ENCODE data around the gene HSFX2. TPM values are rescaled to one million over a fixed set of nuclear protein-coding genes. Genes with fewer than 3 reads are reported as not detected.
"Not testable (repeated sequence)": the region's sequence is repeated elsewhere in the genome, so short reads cannot be mapped to it uniquely, and the experiment has no call there.

The HSFX2 gene
- total RNA-seq, 1 donor from 2014 or later: 2.0 TPM

GRCh38 chrX:149568701-149569296 is 26.3 kb downstream of the HSFX2 start:
- DNase-seq (ENCODE audit: low spot score): no peak
- no peaks in the 10 kb centered on the region for H3K27me3 Mint-ChIP-seq (ENCODE audit: unreplicated experiment)
- no peak overlapping the region for H3K4me3 Mint-ChIP-seq (ENCODE audit: unreplicated experiment)
- no peak overlapping the region for H3K27ac Mint-ChIP-seq (ENCODE audit: unreplicated experiment)
- no peaks in the 10 kb centered on the region for H3K9me3 Mint-ChIP-seq (ENCODE audit: unreplicated experiment)
- H3K36me3 Mint-ChIP-seq (ENCODE audit: low read depth, unreplicated experiment): no peaks in the 10 kb centered on the region
- TF ChIP-seq CTCF (IDR thresholded peaks at IDR 0.05; ENCODE audit: unreplicated experiment): no peak
- H3K4me1 Mint-ChIP-seq (ENCODE audit: unreplicated experiment): peaks cover 11% of the 10 kb centered on the region

GRCh38 chrX:149567621-149568417 is 27.3 kb downstream of the HSFX2 start:
- no peak for TF ChIP-seq CTCF (IDR thresholded peaks at IDR 0.05; ENCODE audit: unreplicated experiment)
- Mint-ChIP-seq H3K4me1 (ENCODE audit: unreplicated experiment) (peaks cover 11% of the 10 kb centered on the region), H3K36me3 (ENCODE audit: low read depth, unreplicated experiment) (no peaks in the 10 kb centered on the region), H3K4me3 (ENCODE audit: unreplicated experiment) (no peak overlapping the region), H3K27me3 (ENCODE audit: unreplicated experiment) (no peaks in the 10 kb centered on the region), H3K27ac (ENCODE audit: unreplicated experiment) (no peak overlapping the region), H3K9me3 (ENCODE audit: unreplicated experiment) (no peaks in the 10 kb centered on the region)
- DNase-seq (ENCODE audit: low spot score): no peak

GRCh38 chrX:149563359-149563758 is 31.8 kb downstream of the HSFX2 start:
- Mint-ChIP-seq H3K27ac (ENCODE audit: unreplicated experiment) (no peak overlapping the region), H3K27me3 (ENCODE audit: unreplicated experiment) (no peaks in the 10 kb centered on the region), H3K36me3 (ENCODE audit: low read depth, unreplicated experiment) (no peaks in the 10 kb centered on the region), H3K4me3 (ENCODE audit: unreplicated experiment) (peak overlapping the region; percentile 24), H3K9me3 (ENCODE audit: unreplicated experiment) (no peaks in the 10 kb centered on the region), H3K4me1 (ENCODE audit: unreplicated experiment) (no peaks in the 10 kb centered on the region)
- TF ChIP-seq CTCF (IDR thresholded peaks at IDR 0.05; ENCODE audit: unreplicated experiment): no peak
- no peak for DNase-seq (ENCODE audit: low spot score)

GRCh38 chrX:149555251-149555650 is 39.9 kb downstream of the HSFX2 start:
- H3K4me1 Mint-ChIP-seq (ENCODE audit: unreplicated experiment); H3K27ac Mint-ChIP-seq (ENCODE audit: unreplicated experiment); H3K36me3 Mint-ChIP-seq (ENCODE audit: low read depth, unreplicated experiment); H3K27me3 Mint-ChIP-seq (ENCODE audit: unreplicated experiment); DNase-seq (ENCODE audit: low spot score); H3K9me3 Mint-ChIP-seq (ENCODE audit: unreplicated experiment); H3K4me3 Mint-ChIP-seq (ENCODE audit: unreplicated experiment): not testable (repeated sequence)

- H3K4me1 Mint-ChIP-seq (ENCODE audit: unreplicated experiment); H3K27ac Mint-ChIP-seq (ENCODE audit: unreplicated experiment); H3K9me3 Mint-ChIP-seq (ENCODE audit: unreplicated experiment); DNase-seq (ENCODE audit: low spot score); H3K36me3 Mint-ChIP-seq (ENCODE audit: low read depth, unreplicated experiment); H3K4me3 Mint-ChIP-seq (ENCODE audit: unreplicated experiment); H3K27me3 Mint-ChIP-seq (ENCODE audit: unreplicated experiment): not testable (repeated sequence)
Observed at GRCh38 chrX:149551939-149552248, 43.2 kb downstream of the HSFX2 start.

- H3K4me3 Mint-ChIP-seq (ENCODE audit: unreplicated experiment); H3K27me3 Mint-ChIP-seq (ENCODE audit: unreplicated experiment); DNase-seq (ENCODE audit: low spot score); H3K36me3 Mint-ChIP-seq (ENCODE audit: low read depth, unreplicated experiment); H3K9me3 Mint-ChIP-seq (ENCODE audit: unreplicated experiment); H3K27ac Mint-ChIP-seq (ENCODE audit: unreplicated experiment); H3K4me1 Mint-ChIP-seq (ENCODE audit: unreplicated experiment): not testable (repeated sequence)
Observed at GRCh38 chrX:149551245-149551938, 43.7 kb downstream of the HSFX2 start.

GRCh38 chrX:149550454-149550853 is 44.7 kb downstream of the HSFX2 start:
- H3K4me3 Mint-ChIP-seq (ENCODE audit: unreplicated experiment); DNase-seq (ENCODE audit: low spot score); H3K4me1 Mint-ChIP-seq (ENCODE audit: unreplicated experiment); H3K9me3 Mint-ChIP-seq (ENCODE audit: unreplicated experiment); H3K36me3 Mint-ChIP-seq (ENCODE audit: low read depth, unreplicated experiment); H3K27ac Mint-ChIP-seq (ENCODE audit: unreplicated experiment); H3K27me3 Mint-ChIP-seq (ENCODE audit: unreplicated experiment): not testable (repeated sequence)

GRCh38 chrX:149549701-149550100 is 45.4 kb downstream of the HSFX2 start, which contains the start of gene HSFX3:
HSFX3 (minus strand) TSS chrX:149549924; CDS start chrX:149549852, 72 bp downstream.
- not testable (repeated sequence) for DNase-seq (ENCODE audit: low spot score); H3K27ac Mint-ChIP-seq (ENCODE audit: unreplicated experiment); H3K9me3 Mint-ChIP-seq (ENCODE audit: unreplicated experiment); H3K36me3 Mint-ChIP-seq (ENCODE audit: low read depth, unreplicated experiment); H3K27me3 Mint-ChIP-seq (ENCODE audit: unreplicated experiment); H3K4me1 Mint-ChIP-seq (ENCODE audit: unreplicated experiment); H3K4me3 Mint-ChIP-seq (ENCODE audit: unreplicated experiment)

GRCh38 chrX:149547782-149548181 is 47.3 kb downstream of the HSFX2 start:
- H3K4me1 Mint-ChIP-seq (ENCODE audit: unreplicated experiment); H3K27me3 Mint-ChIP-seq (ENCODE audit: unreplicated experiment); DNase-seq (ENCODE audit: low spot score); H3K9me3 Mint-ChIP-seq (ENCODE audit: unreplicated experiment); H3K27ac Mint-ChIP-seq (ENCODE audit: unreplicated experiment); H3K36me3 Mint-ChIP-seq (ENCODE audit: low read depth, unreplicated experiment); H3K4me3 Mint-ChIP-seq (ENCODE audit: unreplicated experiment): not testable (repeated sequence)

All from endothelial cell (in vitro differentiated cells).